Ovary (tissue), 9 donors: ENCODE results near the gene SEC22C. TPM values are rescaled to one million over a fixed set of nuclear protein-coding genes. Genes with fewer than 3 reads are reported as not detected.

Source experiments
- DNase-seq, 5 donors: peaks; one replicate each; pipeline ENCODE4 v3.0.0-alpha.2; 2019 to 2020
- H3K27ac ChIP-seq, 2 donors: fragments of 200-600 bp; one replicate each; pipeline versions ENCODE4 v1.5.1 to v1.8.0; 2019 to 2022
- H3K27me3 ChIP-seq: fragments of 200-600 bp; one replicate; pipeline ENCODE4 v1.8.0; 2022
- H3K36me3 ChIP-seq: fragments of 200-600 bp; sonication (generic); one replicate; pipeline ENCODE4 v1.5.1; 2019
- H3K4me1 ChIP-seq: one replicate; pipeline ENCODE4 v1.8.1; 2013; ENCODE audit warnings: mild to moderate bottlenecking, moderate library complexity; ENCODE audit not compliant: insufficient read depth
- H3K4me3 ChIP-seq: fragments of 200-600 bp; sonication (generic); one replicate; pipeline ENCODE4 v1.5.1; 2017
- H3K9me3 ChIP-seq, 2 donors: fragments of 200-600 bp in 1 of 2; sonication (generic) in 1 of 2; one replicate each; pipeline versions ENCODE4 v1.5.1 to v1.8.1; 2013 to 2019; ENCODE audit warnings: mild to moderate bottlenecking in 1 of 2, moderate library complexity in 1 of 2
- CTCF ChIP-seq, 3 donors: fragments of 450-650 bp in 2 of 3; fragments of 200-600 bp in 1 of 3; IDR thresholded peaks; one replicate each; pipeline versions ENCODE4 v1.5.1 to v1.8.0; 2016 to 2022; ENCODE audit warnings: antibody characterized with exemption in 3 of 3, mild to moderate bottlenecking in 1 of 3
- EP300 ChIP-seq: sonication (generic); formaldehyde crosslinking; IDR thresholded peaks from one replicate; pipeline ENCODE4 v1.6.1; 2017; ENCODE audit warnings: antibody characterized with exemption
- POLR2A ChIP-seq: fragments of 450-650 bp; IDR thresholded peaks from one replicate; pipeline ENCODE4 v1.6.1; 2017; ENCODE audit warnings: antibody characterized with exemption, mild to moderate bottlenecking, moderate library complexity
- WGBS, 3 donors: extraction: QIAGEN DNeasy Blood & Tissue Kit in 1 of 3; methylation state at CpG; one replicate each; pipeline versions ENCODE4 v1.1.5 to v1.1.7; 2013 to 2017; 5-methylcytosine and 5-hydroxymethylcytosine counted together
- intact Hi-C, 4 donors: fragments of 100-400 bp; cut with DNase I; formaldehyde crosslinking; loops; one replicate each; pipeline versions ENCODE4 v1.11.0 to v1.15.1; 2022 to 2023
- polyA plus RNA-seq, 2 donors: library from polyadenylated mRNA; stranded (reverse); fragments of 200-250 nt in 1 of 2; fragments of 350-450 nt in 1 of 2; fragmentation: Illumina TruSeq in 1 of 2; extraction: RNeasy Lipid Tissue Mini Kit (QIAGEN cat#74804) in 1 of 2; gene quantifications; one replicate each; pipeline ENCODE4 v1.2.3, GENCODE V29; 2013 to 2014
- total RNA-seq, 7 donors: library from RNA; depleted of rRNA in 2 of 7; stranded (reverse); fragments of >200 nt in 2 of 7; fragmentation: NEBNext Ultra II Directional in 3 of 7; extraction: Animal tissue kit (Norgen Biotek cat#: 25700) in 3 of 7; gene quantifications; one replicate each; pipeline versions ENCODE4 v1.1.0 to v1.2.4, GENCODE V29; 2016 to 2023
- donor health status: DM: no; HTN: no; CAD: no; lungs with moderate emphysema.
- donor health status: DM: no; HTN: no; CAD: no.
- donor health status: Bipolar disorder and iron deficiency.
- donor health status: DM: yes; HTN: yes; CAD: no.
- donor health status: DM: no; HTN: no; CAD: no.
- donor health status: DM: yes; HTN: yes; CAD: no.

The SEC22C gene
- total and polyA plus RNA-seq, 9 donors = 31.4 to 68.5 (median 46.0) TPM

- Histone ChIP-seq H3K4me3 (no peak overlapping the region), H3K27ac (no peak overlapping the region), H3K9me3 (no peaks in the 10 kb centered on the region), H3K27me3 (no peaks in the 10 kb centered on the region), H3K36me3 (no peaks in the 10 kb centered on the region), H3K4me1 (no peaks in the 10 kb centered on the region)
- 60 to 81% (median 80%) methylated on average over 5 of the region's 5 CpGs for WGBS, 3 donors
- intact Hi-C loops = no loop called here
- TF ChIP-seq POLR2A = no peak
- TF ChIP-seq EP300 = no peak
- no peak for TF ChIP-seq CTCF (IDR thresholded peaks at IDR 0.05)
- DNase-seq = no peak
Measured at GRCh38 chr3:42545284-42545900, 36.4 kb downstream of the SEC22C start.

- H3K27me3 ChIP-seq = no peaks in the 10 kb centered on the region
- H3K4me3 ChIP-seq = no peak overlapping the region
- no peaks in the 10 kb centered on the region for H3K9me3 ChIP-seq
- no peak for DNase-seq
- H3K4me1 ChIP-seq = no peaks in the 10 kb centered on the region
- H3K36me3 ChIP-seq = no peaks in the 10 kb centered on the region
- whole genome bisulfite sequencing, 3 donors = 35 to 58% (median 43%) methylated on average over 12 of the region's 12 CpGs
- H3K27ac ChIP-seq = no peak overlapping the region
- intact Hi-C loops = no loop called here
- TF ChIP-seq CTCF (IDR thresholded peaks at IDR 0.05) (no peak), EP300 (no peak), POLR2A (no peak)
Measured at GRCh38 chr3:42544492-42545283, 37.1 kb downstream of the SEC22C start.

GRCh38 chr3:42541079-42541478 lies 40.7 kb downstream of the SEC22C start:
- no peaks in the 10 kb centered on the region for H3K27me3 ChIP-seq
- TF ChIP-seq CTCF (IDR thresholded peaks at IDR 0.05) (no peak), POLR2A (no peak), EP300 (no peak)
- no peak overlapping the region for H3K27ac ChIP-seq
- H3K4me3 ChIP-seq = no peak overlapping the region
- intact Hi-C loops = no loop called here
- no peak for DNase-seq
- H3K36me3 ChIP-seq = no peaks in the 10 kb centered on the region
- H3K4me1 ChIP-seq = no peaks in the 10 kb centered on the region
- H3K9me3 ChIP-seq = no peaks in the 10 kb centered on the region
- WGBS, 3 donors = 36 to 46% (median 40%) methylated on average over 3 of the region's 3 CpGs

GRCh38 chr3:42539871-42540714 lies 41.7 kb downstream of the SEC22C start:
- Histone ChIP-seq H3K27me3 (no peaks in the 10 kb centered on the region), H3K27ac (no peak overlapping the region), H3K4me3 (no peak overlapping the region), H3K36me3 (no peaks in the 10 kb centered on the region), H3K9me3 (no peaks in the 10 kb centered on the region), H3K4me1 (no peaks in the 10 kb centered on the region)
- 68 to 74% (median 69%) methylated on average over 13 to 14 of the region's 14 CpGs for WGBS, 3 donors
- TF ChIP-seq EP300 (no peak), CTCF (IDR thresholded peaks at IDR 0.05) (peak in 2 of 3 donors; percentile 18 to 20)
- peak in 2 of 5 donors; percentile 29 to 30 for DNase-seq
- intact Hi-C loops = no loop called here
